MM.1S (cell line): ENCODE measurements around the gene IL22RA2.

ENCODE experiments used
- DNase-seq: peaks from one replicate; pipeline ENCODE4 v3.0.0-alpha.2; 2015
- H2AFZ ChIP-seq: fragments of 300-600 bp; sonication (generic); 2 replicates; pipeline ENCODE4 v1.6.0; 2016; ENCODE audit warnings: antibody characterized with exemption, low read length
- H3F3A ChIP-seq: fragments of 300-600 bp; sonication (generic); 2 replicates; pipeline ENCODE4 v1.6.1; 2016; ENCODE audit warnings: mild to moderate bottlenecking, antibody characterized with exemption, low read length, moderate library complexity, mixed read lengths; ENCODE audit not compliant: insufficient read depth
- H3K27ac ChIP-seq: fragments of 300-600 bp; sonication (generic); 2 replicates; pipeline ENCODE4 v1.5.1; 2016; ENCODE audit warnings: mild to moderate bottlenecking, low read length
- H3K27me3 ChIP-seq: fragments of 300-600 bp; sonication (generic); replicated peaks from 2 replicates; pipeline ENCODE4 v1.6.0; 2016; ENCODE audit warnings: low read length; ENCODE audit not compliant: insufficient read depth
- H3K36me3 ChIP-seq: fragments of 300-600 bp; sonication (generic); replicated peaks from 2 replicates; pipeline ENCODE4 v1.6.1; 2016; ENCODE audit warnings: mild to moderate bottlenecking, low read length, mixed read lengths; ENCODE audit not compliant: insufficient read depth
- H3K4me1 ChIP-seq: fragments of 300-600 bp; sonication (generic); 2 replicates; pipeline ENCODE4 v1.6.1; 2016; ENCODE audit warnings: low read length, mixed read lengths
- H3K4me2 ChIP-seq: fragments of 300-600 bp; sonication (generic); 2 replicates; pipeline ENCODE4 v1.6.0; 2016; ENCODE audit warnings: low read depth, low read length
- H3K4me3 ChIP-seq: fragments of 300-600 bp; sonication (generic); 2 replicates; pipeline ENCODE4 v1.5.1; 2016; ENCODE audit warnings: low read length, mixed read lengths
- H3K79me2 ChIP-seq: fragments of 300-600 bp; sonication (generic); 2 replicates; pipeline ENCODE4 v1.6.1; 2016; ENCODE audit warnings: mixed run types, low read length, mixed read lengths
- H3K9ac ChIP-seq: fragments of 300-600 bp; sonication (generic); 2 replicates; pipeline ENCODE4 v1.6.1; 2016; ENCODE audit warnings: low read length, mixed read lengths
- H3K9me2 ChIP-seq: fragments of 300-600 bp; sonication (generic); replicated peaks from 2 replicates; pipeline ENCODE4 v1.6.1; 2016; ENCODE audit warnings: mild to moderate bottlenecking, low read length, mixed read lengths; ENCODE audit not compliant: insufficient read depth
- H3K9me3 ChIP-seq: fragments of 300-600 bp; sonication (generic); replicated peaks from 2 replicates; pipeline ENCODE4 v1.6.1; 2016; ENCODE audit warnings: mild to moderate bottlenecking, low read length, mixed read lengths; ENCODE audit not compliant: insufficient read depth
- H4K20me1 ChIP-seq: fragments of 300-600 bp; sonication (generic); 2 replicates; pipeline ENCODE4 v1.6.1; 2016; ENCODE audit warnings: mild to moderate bottlenecking, low read length, moderate library complexity, mixed read lengths; ENCODE audit not compliant: insufficient read depth
- CTCF ChIP-seq: fragments of 300-600 bp; sonication (generic); IDR thresholded peaks from 2 replicates; pipeline ENCODE4 v1.5.1; 2016; ENCODE audit warnings: antibody characterized with exemption, low read length, mixed read lengths
- EZH2 ChIP-seq: fragments of 300-600 bp; sonication (generic); optimal IDR thresholded peaks from 2 replicates; pipeline ENCODE3; 2017; ENCODE audit warnings: low read depth, mild to moderate bottlenecking, antibody characterized with exemption, low read length, mixed read lengths
- EZH2phosphoT487 ChIP-seq: fragments of 300-600 bp; sonication (generic); IDR thresholded peaks from 2 replicates; pipeline ENCODE4 v1.6.1; 2018; ENCODE audit warnings: antibody characterized with exemption, low read length

The IL22RA2 gene

GRCh38 chr6:137117581-137117980 is 55.9 kb downstream of the IL22RA2 start:
- H3K4me2 ChIP-seq: no peak overlapping the region
- no peaks in the 10 kb centered on the region for H3K9me2 ChIP-seq
- no peak overlapping the region for H2AFZ ChIP-seq
- H3K27ac ChIP-seq: no peak overlapping the region
- no peaks in the 10 kb centered on the region for H4K20me1 ChIP-seq
- no peaks in the 10 kb centered on the region for H3K79me2 ChIP-seq
- no peaks in the 10 kb centered on the region for H3K27me3 ChIP-seq
- no peak overlapping the region for H3K4me3 ChIP-seq
- no peak for TF ChIP-seq EZH2phosphoT487
- TF ChIP-seq CTCF: no peak
- no peak for TF ChIP-seq EZH2
- H3K9ac ChIP-seq: no peak overlapping the region
- no peaks in the 10 kb centered on the region for H3K36me3 ChIP-seq
- no peaks in the 10 kb centered on the region for H3F3A ChIP-seq
- DNase-seq: no peak
- H3K4me1 ChIP-seq: 0 out of 2 replicates have a peak, but pooled peaks cover 6% of the 10 kb centered on the region
- no peaks in the 10 kb centered on the region for H3K9me3 ChIP-seq

GRCh38 chr6:137116807-137117206 is 56.6 kb downstream of the IL22RA2 start:
- Histone ChIP-seq H3K9me3 (no peaks in the 10 kb centered on the region), H3K9me2 (no peaks in the 10 kb centered on the region), H4K20me1 (no peaks in the 10 kb centered on the region), H3K79me2 (no peaks in the 10 kb centered on the region), H3K27me3 (no peaks in the 10 kb centered on the region), H3K4me2 (no peak overlapping the region), H3K9ac (no peak overlapping the region), H3K36me3 (no peaks in the 10 kb centered on the region), H3K4me1 (0 out of 2 replicates have a peak, but pooled peaks cover 6% of the 10 kb centered on the region), H2AFZ (no peak overlapping the region), H3F3A (no peaks in the 10 kb centered on the region), H3K27ac (no peak overlapping the region), H3K4me3 (no peak overlapping the region)
- DNase-seq: no peak
- TF ChIP-seq EZH2: no peak
- no peak for TF ChIP-seq CTCF
- TF ChIP-seq EZH2phosphoT487: no peak

- Histone ChIP-seq H3K9me2 (no peaks in the 10 kb centered on the region), H2AFZ (no peak overlapping the region), H3K9ac (no peak overlapping the region), H3F3A (no peaks in the 10 kb centered on the region), H4K20me1 (no peaks in the 10 kb centered on the region), H3K4me3 (no peak overlapping the region), H3K4me2 (no peak overlapping the region), H3K27ac (no peak overlapping the region), H3K9me3 (no peaks in the 10 kb centered on the region), H3K4me1 (no peaks in the 10 kb centered on the region), H3K36me3 (no peaks in the 10 kb centered on the region), H3K79me2 (no peaks in the 10 kb centered on the region), H3K27me3 (no peaks in the 10 kb centered on the region)
- no peak for TF ChIP-seq EZH2phosphoT487
- no peak for TF ChIP-seq CTCF
- TF ChIP-seq EZH2: no peak
- no peak for DNase-seq
Measured at GRCh38 chr6:137115658-137116057, 57.8 kb downstream of the IL22RA2 start.
